Epidermal melanocyte (primary cell): Measurements from ENCODE around the gene PLBD2.

Experiments
- DNase-seq: peaks from one replicate; pipeline ENCODE4 v3.0.0; 2011; ENCODE audit warnings: low spot score; ENCODE audit not compliant: insufficient read length

The PLBD2 gene

DNA sequence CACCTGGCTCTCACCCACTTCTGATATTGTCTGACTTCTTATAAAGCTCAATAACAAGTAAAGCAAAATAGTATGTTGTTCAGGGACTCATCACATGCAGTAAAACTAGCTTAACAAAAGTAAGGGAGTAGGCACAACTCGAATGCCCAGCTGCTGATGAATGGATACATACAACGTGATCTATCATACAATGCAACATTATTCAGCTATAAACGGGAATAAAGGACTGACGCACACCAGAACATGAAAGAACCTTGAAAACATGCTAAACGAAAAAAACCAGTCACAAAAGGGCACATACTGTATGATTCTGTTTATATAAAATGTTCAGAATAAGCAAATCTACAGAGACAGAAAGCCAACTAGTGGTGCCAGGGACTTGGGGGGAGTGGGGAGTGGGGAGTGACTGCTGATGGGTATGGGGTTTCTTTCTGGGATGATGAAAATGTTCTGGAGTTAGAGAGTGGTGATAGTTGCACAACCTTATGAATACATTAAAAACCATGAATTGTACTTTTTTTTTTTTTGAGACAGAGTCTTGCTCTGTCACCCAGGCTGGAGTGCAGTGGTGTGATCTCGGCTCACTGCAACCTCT, 11.1 kb downstream of the PLBD2 start:
- no peak for DNase-seq

DNA sequence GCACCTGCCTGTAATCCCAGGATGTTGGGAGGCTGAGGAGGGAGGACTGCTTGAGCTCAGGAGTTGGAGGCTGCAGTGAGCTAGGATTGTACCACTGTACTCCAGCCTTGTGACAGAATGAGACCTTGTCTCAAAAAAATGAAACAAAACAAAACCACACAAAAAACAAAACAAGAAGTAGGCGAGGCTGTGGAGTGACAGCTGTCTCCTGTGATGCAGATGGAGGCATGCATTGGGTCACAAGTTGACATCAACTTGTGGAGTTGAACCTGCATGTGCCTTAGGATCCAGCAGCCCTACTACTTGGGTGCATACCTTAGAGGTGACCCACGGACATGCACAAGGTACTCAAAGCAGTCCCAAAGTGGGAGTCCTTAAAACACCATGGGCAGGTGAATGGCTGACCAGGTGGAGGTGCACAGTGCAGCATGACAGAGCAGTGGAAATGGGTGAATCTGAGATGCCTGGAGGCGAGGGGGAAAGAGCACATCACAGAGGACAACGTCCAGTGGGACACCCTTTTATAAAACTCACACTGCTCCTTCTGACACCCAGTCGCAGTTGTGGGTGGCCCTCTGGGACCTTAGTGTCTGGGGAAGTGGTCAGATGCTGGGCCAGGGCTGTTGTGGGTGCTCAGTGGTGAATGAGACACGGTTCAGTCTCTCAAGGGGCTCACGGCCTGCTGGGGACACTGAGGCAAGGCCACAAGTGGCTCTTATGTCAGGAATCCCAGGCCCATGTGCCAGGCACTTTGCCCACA, 12.7 kb downstream of the PLBD2 start:
- DNase-seq, result no peak

DNA sequence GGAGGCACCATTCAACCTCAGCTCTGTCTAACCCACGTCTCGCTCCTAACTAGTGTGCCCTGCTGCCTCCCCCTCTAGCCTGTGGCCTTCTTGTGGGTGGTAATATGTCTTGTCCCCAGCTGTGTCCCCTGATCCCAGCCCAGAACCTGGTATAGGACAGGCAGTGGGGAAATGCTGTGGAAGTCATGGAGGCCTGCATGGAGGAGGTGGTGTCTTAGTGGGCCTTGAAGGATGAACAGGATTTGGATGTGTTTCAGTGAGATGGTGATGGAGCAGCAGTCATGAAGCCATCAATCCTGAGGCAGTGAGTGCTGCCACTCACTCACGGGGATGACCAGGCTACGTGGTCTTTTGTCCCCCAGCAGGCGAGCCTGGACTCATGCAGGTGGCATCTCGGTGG, 13.4 kb downstream of the PLBD2 start:
- no peak for DNase-seq

DNA sequence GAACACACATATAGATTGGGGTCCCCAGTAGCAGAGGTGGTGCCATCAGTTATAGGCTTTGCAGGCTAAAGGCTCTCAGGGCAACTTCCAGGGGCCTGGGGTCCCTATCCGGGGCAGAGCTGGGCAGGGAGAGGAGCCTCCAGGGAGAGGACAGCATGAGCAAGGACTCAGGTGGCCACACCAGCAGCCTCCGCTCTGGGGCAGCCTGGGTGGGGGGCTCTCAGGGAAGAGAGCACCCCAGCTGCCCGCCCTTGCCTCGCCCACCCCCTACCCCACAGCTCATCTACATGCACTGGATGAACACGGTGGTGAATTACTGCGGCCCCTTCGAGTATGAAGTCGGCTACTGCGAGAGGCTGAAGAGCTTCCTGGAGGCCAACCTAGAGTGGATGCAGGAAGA, 14.0 kb downstream of the PLBD2 start:
- no peak for DNase-seq

DNA sequence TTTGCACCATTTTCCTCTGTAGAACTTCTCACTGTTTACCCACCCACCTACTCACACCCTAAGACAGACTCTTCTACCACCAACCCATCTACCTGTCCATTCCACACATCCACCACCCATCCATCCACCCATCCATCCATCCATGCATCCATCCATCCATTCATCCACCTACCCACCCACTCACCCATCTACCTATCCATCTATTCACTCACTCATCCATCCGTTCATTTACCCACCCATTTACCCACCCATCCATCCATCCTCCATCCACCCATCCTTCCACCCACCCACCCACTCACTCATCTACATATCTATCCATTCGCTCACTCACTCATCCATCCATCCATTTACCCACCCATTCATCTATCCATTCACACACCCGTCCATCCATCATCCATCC, 15.1 kb downstream of the PLBD2 start:
- no peak for DNase-seq

DNA sequence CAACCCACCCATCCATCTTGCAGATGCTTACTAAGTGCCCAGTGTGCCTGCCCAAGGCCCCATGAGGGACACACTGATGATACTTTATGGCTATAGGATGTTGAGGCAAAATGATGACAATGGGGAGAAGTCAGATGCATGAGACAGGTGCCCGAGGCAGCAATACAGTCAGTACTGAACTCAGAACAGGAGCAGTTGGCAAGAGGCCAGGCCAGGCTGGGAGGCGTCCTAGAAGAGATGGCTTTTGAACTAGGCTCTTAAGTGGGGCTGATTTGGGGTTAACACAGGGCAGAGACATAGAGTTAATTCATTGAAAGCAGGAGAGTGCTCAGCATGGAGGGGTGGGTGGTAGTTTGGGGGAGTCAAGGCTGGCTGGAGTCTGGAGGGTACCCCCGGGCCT, 15.6 kb downstream of the PLBD2 start:
- no peak for DNase-seq

DNA sequence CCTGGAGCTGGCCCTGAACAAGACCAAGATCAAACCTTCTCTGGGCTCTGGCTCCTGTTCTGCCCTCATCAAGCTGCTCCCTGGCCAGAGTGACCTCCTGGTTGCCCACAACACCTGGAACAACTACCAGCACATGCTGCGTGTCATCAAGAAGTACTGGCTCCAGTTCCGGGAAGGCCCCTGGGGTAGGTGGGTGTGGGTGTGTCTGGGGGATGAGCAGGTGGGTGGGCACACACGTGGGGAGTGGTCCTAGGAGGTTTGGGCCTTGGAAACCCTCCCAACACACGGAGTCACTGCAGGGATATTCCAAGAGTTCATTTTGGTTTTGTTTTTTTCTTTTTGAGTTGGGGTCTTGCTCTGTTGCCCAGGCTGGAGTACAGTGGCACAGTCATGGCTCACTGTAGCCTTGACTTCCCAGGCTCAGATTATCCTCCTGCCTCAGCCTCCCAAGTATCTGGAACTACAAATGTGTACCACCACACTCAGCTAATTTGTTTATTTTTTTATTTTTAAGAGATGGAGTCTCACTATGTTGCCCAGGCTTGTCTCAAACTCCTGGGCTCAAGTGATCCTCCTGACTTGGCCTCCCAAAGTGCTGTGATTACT, 16.5 kb downstream of the PLBD2 start:
- DNase-seq, result no peak

DNA sequence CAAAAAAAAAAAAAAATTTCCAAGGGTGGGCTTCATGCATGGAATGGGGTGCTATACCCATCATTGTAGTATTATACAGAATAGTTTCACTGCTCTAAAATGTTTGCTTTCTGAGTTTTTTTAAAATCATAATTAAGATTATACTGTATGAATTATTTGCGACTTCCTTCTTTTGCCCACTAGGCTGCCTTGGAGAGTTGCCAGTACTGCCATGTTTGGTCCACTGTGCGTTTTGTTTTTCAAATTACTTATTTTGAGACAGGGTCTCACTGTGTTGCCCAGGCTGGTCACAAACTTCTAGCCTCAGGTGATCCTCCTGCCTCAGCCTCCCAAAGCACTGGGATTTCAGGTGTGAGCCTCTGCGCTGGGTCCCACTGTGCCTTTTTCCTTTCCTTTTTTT, 19.9 kb downstream of the PLBD2 start:
- no peak for DNase-seq

DNA sequence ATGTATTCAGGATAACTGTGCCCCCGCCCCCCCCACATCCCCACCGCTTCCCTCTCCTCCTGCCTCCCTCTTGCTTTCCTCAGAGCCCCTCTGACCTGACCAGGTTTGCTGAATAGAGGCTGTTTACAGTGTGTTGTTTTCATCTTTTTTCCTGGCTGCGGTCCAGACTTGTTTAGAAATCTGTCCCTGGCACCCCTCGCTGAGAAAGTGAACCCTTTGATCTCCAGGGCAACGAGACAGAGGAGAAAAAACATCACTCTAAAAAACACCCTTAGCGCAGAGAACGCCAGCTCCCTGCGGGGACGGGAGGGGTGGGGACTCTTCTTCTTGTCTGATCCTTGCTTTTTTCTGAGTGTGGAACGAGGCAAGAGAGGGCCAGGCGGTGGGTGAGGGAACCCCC, 22.8 kb downstream of the PLBD2 start:
- DNase-seq, result no peak

DNA sequence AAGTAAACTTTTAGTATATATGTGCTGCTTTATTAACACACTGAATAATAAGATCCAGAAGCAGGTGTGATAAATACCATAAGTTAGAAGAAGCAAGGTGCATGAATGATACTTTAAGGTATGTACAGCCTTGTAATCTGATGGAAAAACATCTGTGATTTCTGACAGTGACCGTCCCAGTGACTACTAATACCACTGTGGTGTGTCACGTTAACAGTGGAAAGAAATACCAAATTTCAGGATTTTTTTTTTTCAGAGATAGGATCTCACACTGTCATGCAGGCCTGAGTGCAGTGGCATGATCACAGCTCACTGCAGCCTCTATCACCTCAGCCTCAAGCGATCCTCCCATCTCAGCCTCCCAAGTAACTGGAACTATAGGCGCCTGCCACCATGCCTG, 23.8 kb downstream of the PLBD2 start:
- no peak for DNase-seq

DNA sequence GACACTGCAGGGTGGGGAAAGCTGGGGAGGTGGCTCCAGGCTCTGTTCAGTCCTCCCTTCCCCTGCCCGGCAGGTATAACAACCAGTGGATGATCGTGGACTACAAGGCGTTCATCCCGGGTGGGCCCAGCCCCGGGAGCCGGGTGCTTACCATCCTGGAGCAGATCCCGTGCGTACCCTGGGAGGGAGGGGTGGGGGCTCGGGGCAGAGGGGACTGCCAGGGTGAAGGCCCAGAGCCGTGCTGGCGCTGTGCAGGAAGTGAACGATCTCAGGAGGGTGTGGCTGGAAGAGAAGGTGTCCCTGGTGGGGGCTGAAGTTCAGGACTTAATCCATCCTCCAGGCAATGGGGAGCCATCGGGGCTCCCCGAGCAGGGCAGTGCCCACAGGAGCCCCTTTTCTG, 26.4 kb downstream of the PLBD2 start:
- no peak for DNase-seq

DNA sequence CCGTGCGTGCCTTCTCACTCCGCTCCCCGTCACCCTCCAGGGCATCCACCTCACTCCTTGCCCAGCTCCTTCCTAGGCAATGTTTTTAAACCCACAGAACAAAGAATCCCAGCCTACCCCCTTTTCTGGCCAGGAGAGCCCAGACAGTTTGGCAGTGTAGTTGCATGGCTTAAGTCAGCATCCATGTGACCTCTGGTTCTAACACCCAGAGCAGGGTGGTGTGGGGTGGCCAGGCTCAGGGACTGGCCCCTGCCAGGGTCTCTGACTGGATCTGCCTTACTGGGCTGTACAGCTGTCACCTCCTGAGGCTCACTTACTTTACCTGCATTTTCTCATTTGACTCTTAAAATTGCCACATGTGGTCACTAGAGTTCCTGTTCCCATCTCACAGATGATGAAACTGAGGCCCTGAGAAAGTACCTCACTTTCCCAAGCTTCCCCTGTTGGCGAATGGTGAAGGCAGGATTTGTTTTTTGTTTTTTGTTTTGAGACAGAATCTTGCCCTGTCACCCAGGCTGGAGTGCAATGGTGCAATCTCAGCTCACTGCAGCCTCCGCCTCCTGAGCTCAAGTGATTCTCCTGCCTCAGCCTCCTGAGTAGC, 27.0 kb downstream of the PLBD2 start:
- no peak for DNase-seq

DNA sequence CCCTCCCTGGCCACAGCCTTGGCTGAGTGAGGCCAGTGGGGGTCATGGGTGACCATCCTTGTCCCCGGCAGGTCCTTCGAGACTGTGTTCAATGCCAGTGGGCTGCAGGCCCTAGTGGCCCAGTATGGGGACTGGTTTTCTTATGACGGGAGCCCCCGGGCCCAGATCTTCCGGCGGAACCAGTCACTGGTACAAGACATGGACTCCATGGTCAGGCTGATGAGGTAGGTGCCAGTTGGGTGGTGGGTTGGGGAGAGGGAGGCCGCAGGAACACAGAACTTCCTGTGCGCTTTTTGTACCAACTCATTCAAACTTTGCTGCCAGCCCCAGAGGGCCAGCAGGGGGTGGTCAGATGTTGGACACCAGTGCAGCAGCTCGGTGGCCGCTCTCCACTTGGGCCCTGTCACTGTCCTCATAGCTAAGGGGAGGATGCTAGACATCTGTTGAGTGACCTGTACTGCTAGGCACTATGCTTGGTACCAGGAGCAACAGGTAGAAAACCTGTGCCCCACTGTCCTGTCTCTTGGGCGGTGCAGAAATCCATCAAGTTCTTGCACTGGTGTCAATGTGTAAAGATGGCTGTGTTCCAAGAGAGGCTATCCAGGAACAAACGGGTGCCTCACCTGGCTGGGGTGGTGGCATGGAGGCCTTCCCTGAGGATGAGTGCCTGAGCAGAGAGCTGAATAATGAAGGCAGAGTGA, 28.6 kb downstream of the PLBD2 start:
- no peak for DNase-seq

DNA sequence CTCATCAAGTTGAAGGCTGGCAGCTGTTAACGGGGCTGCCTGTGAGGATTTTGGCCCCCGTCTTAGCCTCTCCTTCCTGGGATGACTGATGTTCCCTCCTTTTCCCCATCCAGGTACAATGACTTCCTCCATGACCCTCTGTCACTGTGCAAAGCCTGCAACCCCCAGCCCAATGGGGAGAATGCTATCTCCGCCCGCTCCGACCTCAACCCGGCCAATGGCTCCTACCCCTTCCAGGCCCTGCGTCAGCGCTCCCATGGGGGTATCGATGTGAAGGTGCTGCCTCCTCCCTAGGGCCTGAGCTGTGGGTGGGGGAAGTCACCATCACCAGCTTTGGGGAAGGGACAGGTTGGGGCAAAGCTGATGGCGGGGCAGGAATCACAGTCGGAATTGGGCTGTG, 29.2 kb downstream of the PLBD2 start:
- DNase-seq, result no peak

DNA sequence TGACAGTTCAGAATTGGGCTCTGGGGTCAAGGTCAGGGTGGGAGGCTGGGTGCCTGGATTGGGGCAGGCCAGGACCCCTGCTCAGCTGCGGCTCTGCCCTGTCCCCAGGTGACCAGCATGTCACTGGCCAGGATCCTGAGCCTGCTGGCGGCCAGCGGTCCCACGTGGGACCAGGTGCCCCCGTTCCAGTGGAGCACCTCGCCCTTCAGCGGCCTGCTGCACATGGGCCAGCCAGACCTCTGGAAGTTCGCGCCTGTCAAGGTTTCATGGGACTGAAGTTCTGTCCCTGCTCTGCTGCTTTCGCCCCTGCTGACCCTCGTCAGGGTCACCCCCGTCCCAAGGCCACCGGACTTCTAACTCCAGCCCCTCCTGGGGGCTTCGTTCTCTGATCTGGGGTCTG, 30.0 kb downstream of the PLBD2 start:
- no peak for DNase-seq

DNA sequence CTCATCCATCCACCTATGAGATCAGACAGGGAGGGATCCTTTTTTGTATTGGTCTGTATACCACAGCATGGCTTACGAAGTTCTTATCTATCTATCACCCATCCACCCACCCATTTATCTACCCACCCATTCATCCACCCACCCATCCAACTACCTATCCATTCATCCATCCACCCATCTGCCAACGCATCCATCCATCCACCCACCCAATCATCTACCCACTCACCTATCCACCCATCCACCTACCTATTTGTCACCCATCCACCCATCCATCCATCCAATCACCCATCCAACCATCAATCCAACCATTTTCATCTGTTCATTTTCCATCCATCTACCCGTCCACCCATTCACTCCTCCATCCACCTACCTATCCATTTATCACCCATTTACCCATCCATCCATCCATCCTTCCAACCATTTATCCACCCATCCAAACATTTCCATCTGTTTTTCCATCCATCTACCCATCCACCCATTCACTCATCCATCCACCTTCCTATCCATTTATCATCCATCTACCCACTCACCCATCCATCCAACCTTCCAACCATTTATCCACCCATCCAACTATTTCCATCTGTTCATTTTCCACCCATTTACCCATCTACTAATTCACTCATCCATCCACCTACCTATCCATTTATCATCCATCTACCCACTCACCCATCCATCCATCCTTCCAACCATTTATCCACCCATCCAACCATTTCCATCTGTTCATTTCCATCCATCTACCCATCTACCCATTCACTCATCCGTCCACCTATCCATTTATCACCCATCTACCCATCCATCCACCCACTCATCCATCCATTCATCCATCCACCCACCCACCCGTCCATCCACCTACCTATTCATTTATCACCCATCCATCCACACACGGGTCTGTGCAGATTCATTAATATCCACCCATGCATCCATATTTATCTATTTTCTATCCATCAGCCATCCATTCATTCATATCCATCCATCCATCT, 32.0 kb downstream of the PLBD2 start:
- no peak for DNase-seq

DNA sequence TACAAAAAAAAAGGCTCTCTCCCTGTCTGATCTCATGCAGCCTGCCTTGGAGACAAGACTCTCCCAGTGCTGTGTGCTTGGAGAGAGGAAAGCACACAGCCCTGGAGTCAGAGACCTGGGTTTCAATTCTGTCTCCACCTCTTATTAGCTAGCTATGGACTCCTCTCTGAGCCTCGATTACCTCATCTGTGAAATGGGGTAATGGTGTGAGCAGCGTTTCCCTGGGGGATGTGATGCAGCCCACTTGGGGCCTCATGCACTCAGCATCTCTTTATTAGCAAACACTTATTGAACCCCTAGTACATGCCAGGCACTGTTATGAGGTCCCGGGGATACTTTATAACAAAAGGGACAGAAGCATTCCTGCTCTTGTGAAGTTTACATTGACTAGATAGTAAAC, 32.8 kb downstream of the PLBD2 start:
- DNase-seq, result no peak

DNA sequence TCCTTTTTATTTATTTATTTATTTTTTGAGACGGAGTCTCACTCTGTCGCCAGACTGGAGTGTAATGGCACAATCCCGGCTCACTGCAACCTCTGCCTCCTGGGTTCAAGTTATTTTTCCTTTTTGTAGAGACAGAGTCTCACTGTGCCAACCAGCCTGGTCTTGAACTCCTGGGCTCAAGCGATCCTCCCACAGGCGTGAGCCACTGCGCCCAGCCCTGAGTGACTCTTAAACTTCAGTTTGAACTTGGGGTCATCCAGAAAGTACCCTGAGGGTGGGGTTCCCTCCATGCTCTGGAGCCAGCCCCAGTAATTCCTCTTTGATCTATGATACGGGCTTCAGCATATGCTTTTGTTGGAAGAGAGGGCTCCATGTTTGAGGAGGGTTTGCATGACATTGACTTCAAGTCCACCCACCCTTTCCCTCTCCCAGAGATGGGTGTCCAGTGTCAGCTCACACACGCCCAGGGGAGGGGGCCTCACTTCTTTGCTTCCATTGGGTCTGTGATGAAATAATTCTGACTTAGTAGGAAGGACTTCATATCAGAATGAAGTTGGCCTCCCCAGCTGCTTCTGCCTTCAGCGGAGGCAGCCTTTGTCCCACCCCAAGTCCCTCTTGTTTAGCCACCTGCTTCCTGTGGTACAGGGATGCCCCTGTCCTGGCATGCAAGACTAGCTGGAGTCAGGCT, 33.4 kb downstream of the PLBD2 start:
- DNase-seq, result no peak

DNA sequence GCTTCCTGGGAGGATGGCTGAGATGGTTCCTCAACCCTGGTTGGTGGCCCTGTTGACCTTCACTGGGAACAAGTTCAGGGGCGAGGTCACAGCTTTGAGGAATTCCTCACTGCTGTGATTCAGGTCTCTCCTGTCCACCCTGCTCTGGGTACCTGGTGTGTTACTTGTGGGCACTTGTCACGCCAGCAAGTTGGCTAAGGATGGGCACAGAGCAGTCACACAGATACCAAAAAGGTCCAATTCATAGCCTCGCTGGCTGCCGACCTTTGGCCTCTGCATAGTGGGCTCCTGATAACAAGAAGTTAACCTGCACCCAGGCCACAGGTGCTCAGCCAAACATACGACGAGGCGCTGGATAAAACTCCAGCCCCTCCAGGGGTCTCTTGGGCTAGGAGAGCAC, 34.1 kb downstream of the PLBD2 start:
- no peak for DNase-seq

DNA sequence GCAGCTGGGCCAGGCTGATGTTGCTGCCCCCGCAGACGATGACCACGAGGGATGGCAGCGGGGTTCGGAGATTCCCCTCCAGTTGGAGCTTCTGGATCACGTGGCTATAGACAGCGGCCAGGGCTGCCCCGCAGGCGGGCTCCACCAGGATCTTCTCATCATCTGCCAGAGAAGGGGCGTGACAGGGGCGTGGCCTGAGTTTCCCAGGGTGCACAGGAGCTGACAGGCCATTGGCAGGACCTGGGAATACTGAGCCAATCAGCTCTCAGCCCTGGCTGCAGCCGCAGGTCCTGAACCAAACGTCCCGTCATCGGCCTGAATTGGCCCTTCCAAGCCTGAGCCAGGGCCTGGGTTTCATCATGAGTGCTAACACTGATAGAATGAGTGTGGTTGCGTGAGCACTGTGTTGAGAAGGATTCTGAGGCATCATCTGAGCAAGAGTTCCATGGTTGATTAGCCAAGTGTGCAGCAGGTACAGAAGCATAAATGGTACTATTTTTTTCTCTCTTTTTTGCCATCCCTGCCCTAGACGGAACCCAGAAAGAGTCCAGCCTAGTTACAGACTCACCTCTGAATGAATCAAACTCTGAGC, 34.7 kb downstream of the PLBD2 start:
- DNase-seq, result no peak
